8988T (cell line): ENCODE results near the gene FBXW8.

Experiments
- DNase-seq: peaks from one replicate; pipeline ENCODE4 v3.0.0; 2011

FBXW8 gene

GRCh38 chr12:117002051-117002817, 91.5 kb downstream of the FBXW8 start:
- no peak for DNase-seq

DNA sequence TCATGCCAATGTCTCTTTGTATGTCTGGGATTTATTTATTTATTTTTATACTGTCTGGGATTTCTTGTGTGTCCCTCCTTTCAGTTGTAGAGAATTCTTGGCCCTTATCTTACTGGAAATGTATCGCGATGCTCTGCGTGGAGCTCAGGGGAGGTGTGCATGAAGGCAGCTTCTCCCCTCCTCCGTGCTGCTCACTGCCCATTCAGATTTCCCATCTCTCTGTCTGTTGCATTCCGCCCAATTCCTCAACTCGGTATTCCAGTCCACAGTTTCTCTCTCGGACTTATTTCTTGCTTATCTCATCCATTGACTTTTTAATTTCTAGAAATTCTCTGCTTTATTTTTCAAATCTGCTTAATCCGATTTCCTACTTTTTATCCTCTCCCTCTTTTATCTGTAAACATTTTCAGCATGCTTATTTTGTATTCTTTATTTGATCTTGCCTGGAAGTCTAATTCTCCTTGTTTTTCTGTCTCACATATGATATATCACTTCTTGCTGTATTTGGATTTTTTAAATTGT, 93.2 kb downstream of the FBXW8 start:
- DNase-seq: no peak

DNA sequence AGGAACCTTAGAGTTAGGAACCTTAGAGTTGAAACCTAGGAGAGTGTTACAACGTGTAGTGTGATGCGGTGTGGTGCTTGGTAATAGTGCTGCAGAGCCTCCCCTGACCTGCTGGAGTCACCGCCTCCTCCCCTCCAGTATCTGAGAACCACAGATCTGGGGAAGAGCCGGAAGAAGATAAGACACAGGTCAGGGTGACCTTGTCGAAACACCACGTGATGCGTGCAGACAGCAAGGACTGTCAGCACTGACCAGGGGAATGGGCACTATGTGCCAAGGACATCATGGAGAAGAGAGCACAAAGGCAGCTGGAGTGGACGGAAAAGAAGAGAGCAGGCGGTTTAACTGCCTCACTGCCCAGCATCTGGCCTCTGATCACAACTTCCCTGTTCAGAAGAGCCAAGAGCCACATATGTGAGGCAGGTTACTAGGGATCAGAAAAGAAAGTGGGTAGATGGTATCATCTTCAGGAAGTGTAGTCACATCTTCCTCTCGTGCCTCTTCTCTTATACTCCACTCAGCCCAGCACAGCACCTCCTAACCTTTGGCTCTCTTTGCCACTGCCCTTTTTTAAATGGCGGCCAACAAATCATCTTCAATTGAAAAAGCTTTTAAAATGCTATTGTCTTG, 94.8 kb downstream of the FBXW8 start:
- DNase-seq: no peak

GRCh38 chr12:117006333-117006732, 95.6 kb downstream of the FBXW8 start:
- no peak for DNase-seq

- no peak for DNase-seq
These were observed 96.8 kb downstream of the FBXW8 start for GRCh38 chr12:117007577-117007976.

DNA sequence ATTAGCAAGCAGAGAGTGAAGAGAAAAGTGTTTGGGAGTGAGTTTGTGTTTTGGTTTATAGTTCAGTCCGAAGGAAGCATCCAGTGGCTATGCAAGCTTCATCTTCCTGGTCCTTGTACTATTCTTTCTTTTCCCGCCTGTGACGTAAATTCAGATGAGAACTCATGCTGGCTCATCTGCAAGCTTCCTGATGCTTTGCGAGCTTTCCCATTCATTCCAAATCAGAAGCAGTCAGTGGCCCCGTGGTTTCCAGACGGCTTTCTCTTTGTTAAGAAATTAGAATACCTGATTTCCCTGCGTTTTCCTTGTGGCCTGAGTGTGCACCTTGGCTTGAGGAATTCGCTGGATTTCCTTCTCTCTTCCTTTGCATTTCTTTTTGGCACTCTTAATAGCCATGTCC, 99.0 kb downstream of the FBXW8 start:
- DNase-seq: no peak

- no peak for DNase-seq
These were observed 100.1 kb downstream of the FBXW8 start for GRCh38 chr12:117010693-117011451.

GRCh38 chr12:117011988-117012805, 101.4 kb downstream of the FBXW8 start:
- no peak for DNase-seq

DNA sequence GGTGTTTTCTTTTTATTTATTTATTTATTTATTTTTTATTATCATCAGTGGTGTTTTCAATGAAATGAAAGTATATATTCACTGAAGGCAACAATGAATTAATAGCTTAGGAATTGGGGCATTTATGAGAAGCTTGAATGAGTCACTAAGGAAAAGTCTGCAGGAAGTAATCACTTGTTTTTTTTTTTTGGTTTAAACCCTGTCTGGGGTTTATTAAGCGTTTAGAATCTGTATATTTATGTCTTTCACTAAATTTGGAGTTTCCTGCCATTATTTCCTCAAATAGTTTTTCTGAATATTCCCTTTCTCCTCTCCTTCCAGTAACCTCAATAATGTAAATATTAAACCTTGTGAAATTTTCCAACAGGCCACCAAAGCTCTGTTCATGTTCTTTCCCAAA, 103.0 kb downstream of the FBXW8 start:
- no peak for DNase-seq

DNA sequence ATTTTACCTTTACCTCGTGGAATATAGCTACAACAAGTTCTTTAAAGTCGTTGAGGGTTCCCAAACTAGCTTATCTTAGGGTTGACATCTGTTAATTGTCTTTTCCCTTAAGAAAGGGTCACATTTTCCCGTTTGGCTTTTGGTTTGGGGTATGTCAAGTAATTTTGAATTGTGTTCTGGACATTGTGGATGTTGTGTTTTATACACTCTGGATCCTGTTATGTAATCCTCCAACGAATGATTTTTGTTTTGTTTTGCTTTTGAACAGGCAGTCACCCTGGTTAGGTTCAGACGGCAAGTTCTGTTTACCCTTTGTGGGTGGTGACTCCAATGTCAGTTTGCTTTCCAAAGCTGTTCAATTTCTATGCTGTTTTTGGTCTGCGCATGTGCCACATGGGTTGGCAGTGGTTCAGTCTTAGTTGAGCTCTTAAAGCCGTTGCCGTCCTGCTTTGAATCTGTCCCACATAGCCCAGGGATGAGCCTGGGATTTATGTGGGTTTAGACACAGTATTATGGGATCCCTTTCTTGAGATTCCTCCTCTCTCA, 103.7 kb downstream of the FBXW8 start:
- DNase-seq: no peak

GRCh38 chr12:117015811-117016210, 105.1 kb downstream of the FBXW8 start:
- DNase-seq: no peak

- DNase-seq: no peak
These were observed 107.1 kb downstream of the FBXW8 start for GRCh38 chr12:117017807-117018206.

GRCh38 chr12:117018276-117018675, 107.5 kb downstream of the FBXW8 start:
- no peak for DNase-seq

DNA sequence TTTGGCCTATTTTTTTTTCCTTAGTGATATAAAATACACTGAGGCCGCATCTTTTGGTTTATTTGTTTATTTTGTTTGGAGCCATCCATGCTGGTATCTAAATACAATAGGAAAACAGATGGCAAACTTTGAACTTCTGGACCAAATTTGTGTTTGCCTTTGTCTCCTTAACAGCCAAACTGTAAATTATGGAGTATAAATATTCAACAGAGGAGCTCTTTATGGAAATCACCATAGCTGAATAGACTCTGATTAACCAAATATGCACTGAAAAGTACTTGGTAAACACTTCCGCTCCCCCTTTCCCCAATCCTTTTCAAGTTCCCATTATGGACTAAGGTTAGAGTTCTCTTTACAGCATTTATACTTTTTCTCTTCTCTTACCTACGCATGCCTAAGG, 107.9 kb downstream of the FBXW8 start:
- DNase-seq: no peak

DNA sequence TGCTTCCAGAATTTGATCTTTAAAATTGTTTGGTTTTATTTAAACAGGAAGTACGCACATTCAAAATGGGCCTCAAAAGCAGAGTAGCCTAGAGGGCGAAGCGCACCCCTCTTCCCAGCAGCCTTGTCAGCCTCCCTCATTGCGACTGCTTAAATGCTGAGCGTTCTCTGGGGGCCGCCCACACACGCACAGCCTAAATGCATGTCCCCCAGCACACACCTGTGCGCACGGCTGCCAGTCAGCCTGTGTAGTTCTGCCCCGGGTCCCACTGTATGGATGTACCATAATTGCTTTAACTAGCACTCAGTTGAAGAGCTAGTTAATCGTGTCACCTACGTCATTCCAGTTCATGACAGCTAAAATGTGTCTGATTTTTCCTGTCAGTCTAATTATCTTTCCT, 109.1 kb downstream of the FBXW8 start:
- no peak for DNase-seq

DNA sequence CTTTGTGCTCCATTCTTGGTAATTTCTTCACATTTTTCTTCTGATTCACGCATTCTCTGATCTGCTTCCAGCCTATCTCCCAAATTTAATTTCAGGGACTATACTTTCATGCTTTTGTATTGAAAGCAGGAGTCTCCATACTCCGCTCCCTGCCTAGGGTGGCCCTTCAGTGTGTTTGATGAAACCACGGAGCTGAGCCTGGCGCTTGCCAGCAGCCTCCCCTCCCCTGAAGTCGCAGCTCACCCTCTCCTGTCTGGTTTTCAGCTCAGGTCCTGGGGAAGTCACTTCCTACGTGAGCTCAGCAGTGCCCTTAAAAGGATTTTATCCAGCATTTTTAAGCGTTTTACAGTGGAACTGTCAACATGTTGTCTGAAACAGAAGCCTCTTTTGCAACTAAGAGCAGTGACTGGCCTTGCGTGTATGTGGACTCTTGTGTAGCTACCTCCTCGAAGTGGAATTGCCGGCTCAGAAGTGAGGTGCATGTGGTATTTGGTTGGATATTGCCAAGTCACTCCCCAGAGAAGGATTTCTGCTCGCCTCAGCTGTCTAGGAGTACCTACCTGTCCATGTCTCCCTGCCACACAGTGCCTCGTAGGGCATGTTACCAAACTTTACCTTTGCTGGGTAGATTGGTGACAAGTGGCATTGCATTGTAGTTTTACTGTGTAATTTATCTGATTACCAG, 109.9 kb downstream of the FBXW8 start:
- DNase-seq: no peak

DNA sequence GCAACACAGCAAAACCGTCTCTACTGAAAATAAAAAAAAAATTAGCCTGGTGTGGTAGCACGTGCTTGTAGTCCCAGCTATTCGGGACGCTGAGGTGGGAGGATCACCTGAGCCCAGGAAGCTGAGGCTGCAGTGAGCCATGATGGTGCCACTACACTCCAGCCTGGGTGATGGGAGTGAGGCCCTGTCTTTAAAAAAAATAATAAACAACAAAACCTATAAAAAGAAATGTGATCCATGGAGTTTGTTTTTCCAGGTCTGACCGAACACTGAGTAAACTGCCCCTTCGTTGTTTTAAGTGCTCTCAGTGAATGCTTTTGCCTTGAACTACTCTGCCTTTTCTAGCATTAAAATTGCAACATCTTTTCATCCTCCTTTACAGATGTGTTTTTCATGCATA, 111.7 kb downstream of the FBXW8 start:
- DNase-seq: no peak

DNA sequence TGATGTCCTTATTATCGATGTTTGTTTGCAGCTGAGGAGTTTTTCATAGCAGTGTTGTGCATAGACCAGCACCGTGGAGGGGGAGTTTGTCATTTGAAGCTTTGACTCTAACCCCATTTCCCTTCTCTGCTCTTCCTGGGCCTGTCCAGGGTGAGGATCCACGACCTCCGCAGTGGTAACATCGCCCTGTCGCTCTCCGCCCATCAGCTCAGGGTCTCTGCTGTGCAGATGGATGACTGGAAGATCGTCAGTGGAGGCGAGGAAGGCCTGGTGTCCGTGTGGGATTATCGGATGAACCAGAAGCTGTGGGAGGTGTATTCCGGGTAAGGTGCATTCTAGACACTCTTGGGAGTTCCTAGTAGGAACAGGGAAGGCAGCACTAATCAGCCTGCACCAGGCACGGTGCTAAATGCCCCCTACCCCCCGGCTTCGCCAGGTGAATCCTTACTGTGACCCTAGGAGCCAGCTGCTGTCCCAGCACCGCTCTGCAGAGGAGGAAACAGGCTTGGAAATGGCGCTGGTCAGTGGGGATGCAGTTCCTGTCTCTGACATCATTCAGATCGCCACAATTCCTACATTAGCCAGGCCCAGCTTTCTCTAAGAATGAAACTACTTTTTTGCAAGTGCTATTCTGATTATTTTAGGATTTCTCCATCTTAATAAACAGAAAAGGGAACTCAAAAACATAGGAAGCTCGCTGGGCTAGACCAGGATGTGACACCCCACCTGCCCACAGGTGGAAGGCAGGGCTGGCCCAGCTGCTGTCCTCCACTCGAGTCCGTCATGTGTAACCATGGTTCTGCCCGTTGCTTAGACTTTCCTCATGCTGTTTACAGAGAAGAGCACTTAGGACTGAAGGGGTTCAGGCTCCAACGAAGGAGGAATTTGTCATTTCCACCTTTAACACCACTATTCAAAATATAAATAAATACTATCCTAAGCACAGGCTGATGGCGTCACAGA, 113.5 kb downstream of the FBXW8 start:
- no peak for DNase-seq

- DNase-seq: no peak
These were observed 114.3 kb downstream of the FBXW8 start for GRCh38 chr12:117024961-117025480.

GRCh38 chr12:117025481-117026151, 114.9 kb downstream of the FBXW8 start:
- peak; percentile 70 for DNase-seq
